Osteoblast (primary cell): ENCODE results near the gene ZFPL1. TPM values are rescaled to one million over a fixed set of nuclear protein-coding genes. Genes with fewer than 3 reads are reported as not detected.

Source experiments
- DNase-seq: peaks from one replicate; pipeline ENCODE4 v3.0.0; 2011; ENCODE audit warnings: low spot score, mixed read lengths; ENCODE audit not compliant: insufficient read length; ENCODE audit errors: missing footprints
- H2AFZ ChIP-seq: 2 replicates; pipeline ENCODE4 v1.6.0; 2011; ENCODE audit warnings: mild to moderate bottlenecking, low read length
- H3K27ac ChIP-seq: 2 replicates; pipeline ENCODE4 v1.5.1; 2011; ENCODE audit warnings: mild to moderate bottlenecking, low read depth, low read length, moderate library complexity
- H3K27me3 ChIP-seq: 2 replicates; pipeline ENCODE4 v1.6.0; 2012; ENCODE audit warnings: mild to moderate bottlenecking, control low read depth, inconsistent platforms, low read length, moderate library complexity; ENCODE audit not compliant: insufficient read depth
- H3K36me3 ChIP-seq: 2 replicates; pipeline ENCODE4 v1.5.1; 2011; ENCODE audit warnings: mild to moderate bottlenecking, low read length, control low read depth, moderate library complexity; ENCODE audit not compliant: insufficient read depth
- H3K4me1 ChIP-seq: 2 replicates; pipeline ENCODE4 v1.5.1; 2011; ENCODE audit warnings: mild to moderate bottlenecking, low read length, control low read depth, moderate library complexity; ENCODE audit not compliant: insufficient read depth
- H3K4me2 ChIP-seq: 2 replicates; pipeline ENCODE4 v1.6.0; 2011; ENCODE audit warnings: mild to moderate bottlenecking, low read length; ENCODE audit not compliant: insufficient read depth
- H3K4me3 ChIP-seq: fragments of 200-600 bp; sonication (generic); 3 replicates; pipeline ENCODE4 v1.5.1; 2012; ENCODE audit warnings: mild to moderate bottlenecking, low read length, inconsistent platforms; ENCODE audit not compliant: insufficient read depth
- H3K79me2 ChIP-seq: 2 replicates; pipeline ENCODE4 v1.6.0; 2012; ENCODE audit warnings: mild to moderate bottlenecking, low read length, control low read depth, inconsistent platforms; ENCODE audit not compliant: insufficient read depth
- H3K9me3 ChIP-seq: 2 replicates; pipeline ENCODE4 v1.5.1; 2011; ENCODE audit warnings: low read depth, low read length, control low read depth
- H4K20me1 ChIP-seq: 2 replicates; pipeline ENCODE4 v1.6.0; 2012; ENCODE audit warnings: mild to moderate bottlenecking, low read length, control low read depth; ENCODE audit not compliant: insufficient read depth
- CTCF ChIP-seq: IDR thresholded peaks from 2 replicates; pipeline ENCODE4 v1.5.1; 2011; ENCODE audit warnings: mild to moderate bottlenecking, low read depth, low read length, moderate library complexity; ENCODE audit errors: extremely low read depth
- total RNA-seq: library from RNA; depleted of rRNA; stranded (reverse); fragments of >200 nt; gene quantifications from 2 replicates; pipeline ENCODE4 v1.2.3, GENCODE V29; 2012

Gene ZFPL1
- total RNA-seq, 1 donor = 39.4 TPM

GRCh38 chr11:65045061-65045460 lies 39.0 kb upstream of the ZFPL1 start:
- Histone ChIP-seq H3K27ac (no peak overlapping the region), H4K20me1 (no peaks in the 10 kb centered on the region), H3K9me3 (no peaks in the 10 kb centered on the region), H3K79me2 (peaks cover 6% of the 10 kb centered on the region), H3K4me2 (no peak overlapping the region), H3K4me1 (peaks cover 21% of the 10 kb centered on the region), H3K4me3 (no peak overlapping the region), H3K27me3 (no peaks in the 10 kb centered on the region), H3K36me3 (peaks cover 2% of the 10 kb centered on the region), H2AFZ (no peak overlapping the region)
- DNase-seq = no peak
- TF ChIP-seq CTCF = no peak

GRCh38 chr11:65045728-65046127 lies 38.3 kb upstream of the ZFPL1 start:
- TF ChIP-seq CTCF = no peak

GRCh38 chr11:65047581-65048422 lies 36.2 kb upstream of the ZFPL1 start:
- Histone ChIP-seq H3K27me3 (no peaks in the 10 kb centered on the region), H3K79me2 (no peaks in the 10 kb centered on the region), H3K9me3 (no peaks in the 10 kb centered on the region), H3K4me3 (peak overlapping the region; percentile 74), H2AFZ (peak overlapping the region; percentile 91), H3K36me3 (peaks cover 2% of the 10 kb centered on the region), H3K4me1 (peaks cover 11% of the 10 kb centered on the region), H3K4me2 (peak overlapping the region; percentile 83), H3K27ac (no peak overlapping the region), H4K20me1 (no peaks in the 10 kb centered on the region)
- peak; percentile 94 for DNase-seq
- TF ChIP-seq CTCF = no peak

More at GRCh38 chr11:65045728-65046127, 38.3 kb upstream of the ZFPL1 start:
- H3K4me2 ChIP-seq = no peak overlapping the region
- no peak overlapping the region for H3K4me3 ChIP-seq
- H3K36me3 ChIP-seq = peaks cover 2% of the 10 kb centered on the region
- H3K27me3 ChIP-seq = no peaks in the 10 kb centered on the region
- peaks cover 15% of the 10 kb centered on the region for H3K4me1 ChIP-seq
- H3K9me3 ChIP-seq = no peaks in the 10 kb centered on the region
- H3K79me2 ChIP-seq = peaks cover 6% of the 10 kb centered on the region
- peak; percentile 80 for DNase-seq
- no peaks in the 10 kb centered on the region for H4K20me1 ChIP-seq
- H2AFZ ChIP-seq = no peak overlapping the region
- H3K27ac ChIP-seq = no peak overlapping the region

GRCh38 chr11:65051398-65051858 lies 32.6 kb upstream of the ZFPL1 start:
- no peak for TF ChIP-seq CTCF
- H3K27ac ChIP-seq = no peak overlapping the region
- DNase-seq = peak; percentile 48
- no peaks in the 10 kb centered on the region for H3K79me2 ChIP-seq
- no peaks in the 10 kb centered on the region for H3K36me3 ChIP-seq
- peaks cover 8% of the 10 kb centered on the region for H3K4me1 ChIP-seq
- H3K9me3 ChIP-seq = no peaks in the 10 kb centered on the region
- peaks cover 6% of the 10 kb centered on the region for H3K27me3 ChIP-seq
- H3K4me3 ChIP-seq = no peak overlapping the region
- no peak overlapping the region for H2AFZ ChIP-seq
- H3K4me2 ChIP-seq = no peak overlapping the region
- no peaks in the 10 kb centered on the region for H4K20me1 ChIP-seq
